ENCODE results near the gene CLIP1. TPM values are rescaled to one million over a fixed set of nuclear protein-coding genes. Genes with fewer than 3 reads are reported as not detected.
"Not testable (repeated sequence)": the region's sequence is repeated elsewhere in the genome, so short reads cannot be mapped to it uniquely, and the experiment has no call there.

CLIP1 gene
- total RNA-seq, 1 experiment from 2014 or later, result 18.0 TPM

DNA sequence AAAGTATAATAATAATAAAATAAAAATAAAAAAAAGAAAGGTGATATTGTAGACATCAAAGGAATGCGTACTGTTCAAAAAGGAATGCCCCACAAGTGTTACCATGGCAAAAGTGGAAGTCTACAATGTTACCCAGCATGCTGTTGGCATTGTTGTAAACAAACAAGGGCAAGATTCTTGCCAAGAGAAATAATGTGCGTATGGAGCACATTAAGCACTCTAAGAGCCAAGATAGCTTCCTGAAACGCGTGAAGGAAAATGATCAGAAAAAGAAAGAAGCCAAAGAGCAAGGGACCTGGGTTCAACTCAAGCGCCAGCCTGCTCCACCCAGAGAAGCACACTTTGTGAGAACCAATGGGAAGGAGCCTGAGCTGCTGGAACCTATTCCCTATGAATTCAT, 57.2 kb downstream of the CLIP1 start:
- peaks cover 31% of the 10 kb centered on the region for H3K4me1 ChIP-seq
- DNase-seq, result not testable (repeated sequence)

DNA sequence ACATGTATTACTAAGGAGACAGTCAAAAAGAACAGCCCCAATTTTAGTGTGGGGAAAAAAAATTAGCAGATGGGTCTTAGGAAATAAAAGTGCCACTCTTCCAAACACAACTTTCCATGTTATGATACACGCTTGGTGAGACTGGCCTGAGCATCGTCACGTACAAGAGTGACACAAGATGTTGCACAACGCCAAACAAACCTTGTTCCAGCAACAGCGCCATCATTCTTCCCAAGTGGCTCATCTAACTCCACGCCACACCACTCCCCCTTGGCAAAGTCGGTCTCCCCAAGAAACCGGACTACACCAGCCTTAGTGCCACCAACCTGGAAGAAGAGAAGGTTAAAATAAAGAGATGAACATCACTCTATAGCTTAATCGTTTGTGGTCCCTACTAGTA, 58.7 kb downstream of the CLIP1 start:
- Histone ChIP-seq H3K36me3 (peaks cover 6% of the 10 kb centered on the region), H3K4me3 (no peak overlapping the region), H3K4me1 (peaks cover 24% of the 10 kb centered on the region), H3K27ac (no peak overlapping the region), H3K27me3 (no peaks in the 10 kb centered on the region), H3K9me3 (replicated peaks) (no peaks in the 10 kb centered on the region)
- no peak for DNase-seq

More for the DNA sequence above, 57.2 kb downstream of the CLIP1 start:
- not testable (repeated sequence) for H3K27ac ChIP-seq; H3K36me3 ChIP-seq; H3K27me3 ChIP-seq; H3K4me3 ChIP-seq; H3K9me3 ChIP-seq (replicated peaks)

DNA sequence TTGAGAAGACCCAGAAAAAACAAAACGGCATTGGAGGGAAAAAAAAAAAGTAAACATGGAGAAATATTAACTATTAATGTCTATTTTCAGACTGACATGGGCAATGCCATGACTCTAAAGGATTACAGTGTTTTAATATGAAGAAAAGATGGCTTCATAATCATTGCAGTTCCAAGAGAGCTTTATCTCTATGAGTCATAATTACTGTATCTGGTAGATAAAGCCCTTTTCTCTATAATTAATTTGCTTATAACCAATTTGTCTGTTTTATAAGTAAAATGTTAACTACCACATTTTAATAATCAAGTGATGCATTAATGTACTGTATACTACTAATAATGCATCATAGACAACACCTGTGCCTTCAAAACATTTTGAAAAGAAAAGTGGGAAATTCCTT, 59.7 kb downstream of the CLIP1 start:
- peaks cover 6% of the 10 kb centered on the region for H3K36me3 ChIP-seq
- H3K4me3 ChIP-seq, result no peak overlapping the region
- no peak overlapping the region for H3K27ac ChIP-seq
- no peaks in the 10 kb centered on the region for H3K9me3 ChIP-seq (replicated peaks)
- no peaks in the 10 kb centered on the region for H3K27me3 ChIP-seq
- DNase-seq, result no peak
- H3K4me1 ChIP-seq, result peaks cover 14% of the 10 kb centered on the region

DNA sequence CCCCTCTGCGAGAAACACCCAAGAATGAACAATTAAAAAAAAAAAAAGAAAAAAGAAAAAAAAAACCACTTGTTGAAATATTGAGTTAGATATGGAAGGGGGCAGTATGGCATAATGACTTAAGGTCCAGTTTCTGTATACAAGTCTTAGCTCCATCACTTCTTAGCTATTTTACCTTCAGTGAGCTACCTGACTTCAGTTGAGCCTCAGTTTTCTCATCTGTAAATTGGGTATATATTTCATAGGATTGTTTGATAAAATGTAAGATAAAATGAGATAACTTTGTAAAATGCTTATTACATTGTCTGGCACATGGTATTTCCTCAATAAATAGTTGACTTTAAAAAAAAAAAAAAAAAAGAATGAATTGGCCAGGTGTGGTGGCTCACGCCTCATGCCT, 64.1 kb downstream of the CLIP1 start:
- not testable (repeated sequence) for H3K9me3 ChIP-seq (replicated peaks); H3K4me3 ChIP-seq; H3K27ac ChIP-seq; H3K4me1 ChIP-seq; H3K27me3 ChIP-seq; DNase-seq
- H3K36me3 ChIP-seq, result peaks cover 11% of the 10 kb centered on the region

DNA sequence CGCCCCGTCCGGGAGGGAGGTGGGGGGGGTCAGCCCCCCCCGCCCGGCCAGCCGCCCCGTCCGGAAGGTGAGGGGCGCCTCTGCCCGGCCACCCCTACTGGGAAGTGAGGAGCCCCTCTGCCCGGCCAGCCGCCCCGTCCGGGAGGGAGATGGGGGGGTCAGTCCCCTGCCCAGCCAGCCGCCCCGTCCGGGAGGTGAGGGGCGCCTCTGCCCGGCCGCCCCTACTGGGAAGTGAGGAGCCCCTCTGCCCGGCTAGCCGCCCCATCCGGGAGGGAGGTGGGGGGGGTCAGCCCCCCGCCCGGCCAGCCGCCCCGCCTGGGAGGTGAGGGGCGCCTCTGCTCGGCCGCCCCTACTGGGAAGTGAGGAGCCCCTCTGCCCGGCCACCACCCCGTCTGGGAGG, 64.9 kb downstream of the CLIP1 start:
- H3K9me3 ChIP-seq (replicated peaks); DNase-seq; H3K27me3 ChIP-seq; H3K4me3 ChIP-seq; H3K27ac ChIP-seq; H3K4me1 ChIP-seq: not testable (repeated sequence)
- H3K36me3 ChIP-seq, result peaks cover 10% of the 10 kb centered on the region

DNA sequence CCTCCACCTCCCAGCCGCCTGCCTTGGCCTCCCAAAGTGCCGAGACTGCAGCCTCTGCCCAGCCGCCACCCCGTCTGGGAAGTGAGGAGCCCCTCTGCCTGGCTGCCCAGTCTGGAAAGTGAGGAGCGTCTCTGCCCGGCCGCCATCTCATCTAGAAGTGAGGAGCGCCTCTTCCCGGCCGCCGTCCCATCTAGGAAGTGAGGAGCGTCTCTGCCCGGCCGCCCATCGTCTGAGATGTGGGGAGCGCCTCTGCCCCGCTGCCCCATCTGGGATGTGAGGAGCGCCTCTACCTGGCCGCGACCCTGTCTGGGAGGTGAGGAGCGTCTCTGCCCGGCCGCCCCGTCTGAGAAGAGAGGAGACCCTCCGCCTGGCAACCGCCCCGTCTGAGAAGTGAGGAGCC, 65.5 kb downstream of the CLIP1 start:
- not testable (repeated sequence) for H3K4me3 ChIP-seq; H3K4me1 ChIP-seq; DNase-seq; H3K27me3 ChIP-seq; H3K9me3 ChIP-seq (replicated peaks); H3K27ac ChIP-seq
- H3K36me3 ChIP-seq, result peaks cover 13% of the 10 kb centered on the region

DNA sequence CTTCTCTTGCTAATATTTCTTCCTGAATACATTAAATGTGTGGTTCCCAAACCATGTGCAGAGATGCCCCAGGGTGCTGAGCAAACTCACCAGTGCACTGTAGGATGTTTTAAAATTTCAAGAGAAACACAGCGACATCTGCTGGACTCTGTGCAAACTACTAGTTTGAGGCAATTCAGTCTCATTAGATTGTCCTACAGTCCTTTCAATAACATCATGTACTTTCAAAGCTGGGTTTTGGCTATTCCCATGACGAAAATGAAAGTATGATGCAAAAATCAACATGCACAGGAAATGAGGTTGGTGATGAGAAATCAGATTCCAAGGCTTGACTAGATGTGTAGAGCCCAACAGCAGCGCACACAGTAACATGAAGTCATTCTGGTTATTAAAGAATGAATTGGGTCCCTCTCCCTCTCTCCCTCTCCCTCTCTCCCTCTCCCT, 66.3 kb downstream of the CLIP1 start:
- H3K27ac ChIP-seq, result no peak overlapping the region
- H3K36me3 ChIP-seq, result peaks cover 13% of the 10 kb centered on the region
- no peaks in the 10 kb centered on the region for H3K9me3 ChIP-seq (replicated peaks)
- H3K4me1 ChIP-seq, result no peaks in the 10 kb centered on the region
- H3K27me3 ChIP-seq, result no peaks in the 10 kb centered on the region
- peak; percentile 34 to 71 for DNase-seq
- no peak overlapping the region for H3K4me3 ChIP-seq

DNA sequence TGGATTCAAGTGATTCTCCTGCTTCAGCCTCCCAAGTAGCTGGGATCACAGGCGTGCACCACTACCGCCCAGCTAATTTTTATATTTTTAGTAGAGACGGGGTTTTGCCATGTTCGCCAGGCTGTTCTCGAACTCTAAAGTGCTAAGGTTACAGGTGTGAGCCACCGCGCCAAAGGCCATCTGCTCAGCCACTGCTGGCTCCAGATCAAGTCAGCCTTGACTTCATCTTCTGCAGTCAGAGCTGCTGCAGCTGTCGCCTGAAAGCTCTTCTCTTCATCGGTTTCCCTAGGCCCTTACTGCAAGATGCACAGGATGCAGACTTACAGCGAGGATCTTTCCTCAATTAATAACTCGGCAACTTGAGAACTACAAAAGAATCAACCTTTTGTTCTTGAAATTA, 66.8 kb downstream of the CLIP1 start:
- H3K9me3 ChIP-seq (replicated peaks), result no peaks in the 10 kb centered on the region
- no peaks in the 10 kb centered on the region for H3K4me1 ChIP-seq
- peak; percentile 15 to 44 for DNase-seq
- H3K4me3 ChIP-seq, result no peak overlapping the region
- H3K36me3 ChIP-seq, result peaks cover 13% of the 10 kb centered on the region
- no peaks in the 10 kb centered on the region for H3K27me3 ChIP-seq
- H3K27ac ChIP-seq, result no peak overlapping the region

DNA sequence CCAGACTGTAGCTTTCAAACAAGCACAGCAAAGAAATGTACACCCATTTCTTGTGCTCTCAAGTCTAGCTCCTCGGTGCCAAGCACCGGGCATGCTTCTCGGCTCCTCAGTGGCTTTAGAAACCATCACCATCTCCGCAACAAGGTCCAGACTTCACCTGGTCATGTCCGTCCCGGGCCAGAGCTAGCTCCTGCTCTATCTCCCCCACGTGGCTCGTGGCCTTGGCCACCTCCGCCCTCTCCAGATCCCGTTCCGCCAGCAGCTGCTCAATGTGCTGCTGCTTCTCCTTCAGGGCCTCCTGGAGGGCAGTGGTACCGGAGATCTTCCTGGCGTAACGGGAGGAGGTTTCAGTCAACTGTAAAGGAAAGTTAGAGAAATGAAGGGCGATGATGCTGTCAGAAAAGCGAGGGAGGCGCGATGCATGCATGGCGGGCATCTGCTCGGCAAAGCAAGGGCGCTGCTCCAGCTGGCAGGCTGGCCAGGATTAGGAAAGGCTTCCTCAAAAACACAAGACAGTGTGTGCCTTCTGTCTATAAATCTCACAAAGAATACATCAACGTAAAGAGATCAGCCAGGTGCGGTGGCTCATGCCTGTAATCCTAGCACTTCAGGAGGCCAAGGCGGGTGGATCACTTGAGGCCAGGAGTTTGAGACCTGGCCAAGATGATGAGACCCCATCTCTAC, 67.4 kb downstream of the CLIP1 start:
- H3K27me3 ChIP-seq, result no peaks in the 10 kb centered on the region
- H3K27ac ChIP-seq, result no peak overlapping the region
- peaks cover 10% of the 10 kb centered on the region for H3K36me3 ChIP-seq
- no peaks in the 10 kb centered on the region for H3K4me1 ChIP-seq
- no peak overlapping the region for H3K4me3 ChIP-seq
- H3K9me3 ChIP-seq (replicated peaks), result no peaks in the 10 kb centered on the region
- no peak for DNase-seq

DNA sequence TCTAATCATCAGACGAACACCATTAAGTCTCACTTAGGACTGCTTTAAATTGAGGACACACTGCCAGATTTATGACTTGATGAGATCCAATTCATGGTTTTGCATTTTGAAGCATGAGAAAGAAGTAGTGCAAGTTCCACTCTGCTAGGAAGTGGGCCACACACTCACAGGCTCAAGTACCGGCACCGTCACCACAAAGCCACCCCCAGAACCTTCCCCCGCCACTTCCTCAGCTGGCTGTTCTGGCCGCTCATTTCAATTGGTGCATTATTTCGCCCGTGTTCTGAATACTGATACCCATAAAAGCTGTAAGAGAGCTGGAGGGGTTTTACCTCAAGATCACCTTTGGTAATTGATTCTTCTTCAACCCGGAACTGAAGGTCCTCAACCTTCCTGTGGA, 70.1 kb downstream of the CLIP1 start:
- H3K27ac ChIP-seq, result no peak overlapping the region
- H3K27me3 ChIP-seq, result no peaks in the 10 kb centered on the region
- H3K4me3 ChIP-seq, result no peak overlapping the region
- no peak for DNase-seq
- H3K4me1 ChIP-seq, result no peaks in the 10 kb centered on the region
- H3K36me3 ChIP-seq, result peaks cover 10% of the 10 kb centered on the region
- no peaks in the 10 kb centered on the region for H3K9me3 ChIP-seq (replicated peaks)

DNA sequence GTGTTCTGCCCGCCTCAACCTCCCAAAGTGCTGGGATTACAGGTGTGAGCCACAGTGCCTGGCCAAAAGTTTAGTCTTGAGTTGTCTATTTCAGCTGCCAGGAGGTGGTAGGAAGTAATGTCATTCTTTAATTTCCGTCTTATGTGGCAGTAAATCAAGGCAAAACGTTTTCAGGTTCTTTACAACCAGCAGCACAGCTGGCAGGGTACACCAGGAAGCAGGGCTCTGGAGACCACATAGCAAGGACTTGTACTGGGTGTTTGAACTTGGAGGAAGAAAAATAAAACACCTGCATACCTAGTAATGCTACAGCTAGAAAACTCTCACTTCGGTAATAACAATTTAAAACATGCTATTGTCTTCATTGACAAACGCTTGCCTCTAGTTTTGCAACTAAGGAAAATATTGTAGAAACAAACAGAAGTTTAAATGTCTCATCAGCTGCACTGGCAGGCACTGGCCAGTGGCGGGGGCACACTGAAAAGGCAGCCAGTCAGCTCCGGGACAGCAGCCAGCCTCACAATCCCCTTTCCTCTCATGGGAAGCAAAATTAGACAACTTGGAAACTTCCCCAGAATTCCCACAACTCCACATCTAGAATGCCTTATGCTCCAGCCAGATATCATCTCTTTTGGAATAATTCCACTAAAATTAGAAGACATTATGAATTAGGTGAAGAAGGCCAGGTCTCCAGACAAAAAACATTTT, 72.2 kb downstream of the CLIP1 start:
- Histone ChIP-seq H3K4me1 (no peaks in the 10 kb centered on the region), H3K27ac (no peak overlapping the region), H3K36me3 (peaks cover 10% of the 10 kb centered on the region), H3K9me3 (replicated peaks) (no peaks in the 10 kb centered on the region), H3K27me3 (no peaks in the 10 kb centered on the region), H3K4me3 (no peak overlapping the region)
- DNase-seq, result no peak

DNA sequence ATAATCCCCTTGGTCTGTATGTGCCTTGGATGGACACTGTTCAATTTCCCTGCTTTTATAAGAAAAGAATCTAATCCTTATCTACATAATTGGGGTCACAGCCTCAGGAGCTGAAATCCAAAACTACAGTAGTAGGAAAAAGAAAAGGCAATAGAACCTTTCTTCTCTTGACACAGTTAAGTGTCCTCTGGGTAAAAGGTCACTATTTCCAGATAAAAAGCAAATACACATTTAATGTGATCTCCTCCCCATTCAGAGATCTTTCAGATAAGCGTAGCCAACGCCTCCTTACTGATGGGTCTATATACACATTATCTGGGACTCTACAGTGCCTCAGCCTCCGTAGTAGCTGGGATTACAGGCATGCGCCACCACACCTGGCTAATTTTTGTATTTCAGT, 73.4 kb downstream of the CLIP1 start:
- Histone ChIP-seq H3K9me3 (replicated peaks) (no peaks in the 10 kb centered on the region), H3K36me3 (peaks cover 6% of the 10 kb centered on the region), H3K27ac (no peak overlapping the region), H3K4me3 (no peak overlapping the region), H3K4me1 (no peaks in the 10 kb centered on the region), H3K27me3 (no peaks in the 10 kb centered on the region)
- DNase-seq, result no peak

DNA sequence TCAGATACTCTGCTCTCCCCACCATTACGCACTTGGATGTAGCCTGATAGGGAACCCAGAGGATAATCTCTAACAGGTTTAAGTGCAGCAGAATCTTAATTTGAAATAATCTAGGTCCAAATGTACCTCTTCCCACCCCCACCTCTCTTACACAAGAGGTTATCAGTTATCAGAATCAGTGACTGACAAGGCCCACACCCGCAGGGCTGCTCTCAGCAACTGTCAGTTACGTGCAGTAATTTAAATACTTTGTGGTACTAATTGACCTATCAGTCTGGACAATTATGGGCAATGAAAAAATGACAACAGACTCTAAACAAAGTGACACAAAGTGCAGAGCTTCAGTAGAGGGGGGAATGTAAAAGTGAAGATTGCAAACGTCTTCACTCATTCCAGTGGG, 74.0 kb downstream of the CLIP1 start:
- H3K36me3 ChIP-seq, result peaks cover 5% of the 10 kb centered on the region
- H3K27me3 ChIP-seq, result no peaks in the 10 kb centered on the region
- no peak for DNase-seq
- no peak overlapping the region for H3K27ac ChIP-seq
- no peaks in the 10 kb centered on the region for H3K9me3 ChIP-seq (replicated peaks)
- no peak overlapping the region for H3K4me3 ChIP-seq
- no peaks in the 10 kb centered on the region for H3K4me1 ChIP-seq

DNA sequence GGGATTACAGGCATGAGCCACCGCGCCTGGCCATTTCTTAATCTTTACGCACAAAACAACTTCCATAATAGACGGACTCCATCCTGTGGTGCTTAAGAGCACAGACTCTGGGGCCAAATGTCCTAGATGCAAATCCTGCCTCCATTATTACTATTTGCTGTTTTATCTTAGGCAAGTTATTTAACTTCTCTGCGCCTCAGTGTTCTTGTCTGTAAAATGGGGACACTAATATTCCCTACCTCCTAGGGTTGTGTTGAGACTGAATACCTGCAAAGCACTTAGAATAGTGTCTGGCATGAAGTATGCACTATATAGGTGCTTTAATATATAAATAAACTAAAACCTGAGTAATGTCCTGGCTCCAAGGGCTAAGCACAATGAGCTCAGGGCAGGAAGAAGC, 76.4 kb downstream of the CLIP1 start:
- H3K9me3 ChIP-seq (replicated peaks), result no peaks in the 10 kb centered on the region
- no peak overlapping the region for H3K4me3 ChIP-seq
- H3K36me3 ChIP-seq, result no peaks in the 10 kb centered on the region
- H3K4me1 ChIP-seq, result no peaks in the 10 kb centered on the region
- H3K27me3 ChIP-seq, result no peaks in the 10 kb centered on the region
- no peak for DNase-seq
- H3K27ac ChIP-seq, result no peak overlapping the region

DNA sequence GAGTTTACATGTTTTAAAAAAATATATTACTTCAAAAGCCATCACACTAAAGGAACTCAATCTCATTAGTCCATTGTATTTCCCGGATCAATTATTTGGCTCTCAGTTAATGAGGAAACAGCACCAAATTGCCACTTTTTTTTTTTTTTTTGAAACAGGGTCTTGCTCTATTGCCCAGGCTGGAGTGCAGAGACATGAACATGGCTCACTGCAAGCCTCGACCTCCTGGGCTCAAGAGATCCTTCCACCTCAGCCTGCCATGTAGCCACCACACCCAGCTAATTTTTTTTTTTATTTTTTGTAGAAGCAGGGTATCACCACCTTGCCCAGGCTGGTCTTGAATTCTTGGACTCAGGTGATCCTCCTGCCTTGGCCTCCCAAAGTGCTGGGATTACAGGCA, 77.4 kb downstream of the CLIP1 start:
- H3K27ac ChIP-seq, result no peak overlapping the region
- H3K36me3 ChIP-seq, result peaks cover 4% of the 10 kb centered on the region; the same call in 1 of the 2 replicates
- H3K4me3 ChIP-seq, result no peak overlapping the region
- no peaks in the 10 kb centered on the region for H3K9me3 ChIP-seq (replicated peaks)
- no peak for DNase-seq
- no peaks in the 10 kb centered on the region for H3K27me3 ChIP-seq
- H3K4me1 ChIP-seq, result no peaks in the 10 kb centered on the region
